ENCODE results near the gene ITGB2.

DNA sequence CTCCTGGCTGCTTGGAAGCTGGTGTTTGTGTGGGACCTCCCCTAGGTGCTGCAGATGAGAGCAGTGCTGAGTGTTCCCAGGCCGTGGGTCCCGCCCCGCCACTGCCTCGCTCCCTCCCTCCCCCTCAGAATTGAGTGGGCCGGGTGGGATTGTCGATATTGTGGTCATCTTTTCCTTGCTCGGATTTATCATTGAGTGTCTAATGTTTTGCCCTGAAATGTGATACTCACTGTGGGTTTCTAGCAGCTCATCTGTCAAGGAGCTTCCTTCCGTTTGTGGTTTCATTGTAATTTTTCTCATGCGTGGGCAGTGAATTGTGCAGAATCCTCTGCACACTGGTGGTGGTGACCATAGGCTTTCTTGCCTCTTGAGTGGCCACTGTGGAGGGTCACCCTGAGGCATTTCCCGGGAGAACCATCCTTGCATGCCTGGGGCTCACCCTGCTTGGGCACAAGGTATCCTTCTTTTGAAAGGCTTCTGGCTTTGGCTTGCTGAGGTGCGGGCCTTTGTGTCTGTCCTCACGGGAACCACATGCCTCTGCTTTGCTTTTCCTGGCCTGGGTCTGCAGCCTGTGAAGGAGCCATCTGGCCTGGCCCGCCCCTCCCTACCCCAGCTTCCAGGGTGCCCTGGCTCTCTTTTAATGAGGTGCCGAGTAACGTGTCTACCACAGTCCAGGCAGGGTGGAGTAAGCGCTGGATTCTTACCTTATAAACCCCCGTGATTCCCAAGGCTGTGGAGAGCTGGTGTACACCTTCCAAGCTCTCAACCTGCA lies 44.7 kb upstream of the ITGB2 start:
- TF ChIP-seq EZH2 (IDR thresholded peaks at IDR 0.05), result no peak
- TF ChIP-seq, protein P1, sequence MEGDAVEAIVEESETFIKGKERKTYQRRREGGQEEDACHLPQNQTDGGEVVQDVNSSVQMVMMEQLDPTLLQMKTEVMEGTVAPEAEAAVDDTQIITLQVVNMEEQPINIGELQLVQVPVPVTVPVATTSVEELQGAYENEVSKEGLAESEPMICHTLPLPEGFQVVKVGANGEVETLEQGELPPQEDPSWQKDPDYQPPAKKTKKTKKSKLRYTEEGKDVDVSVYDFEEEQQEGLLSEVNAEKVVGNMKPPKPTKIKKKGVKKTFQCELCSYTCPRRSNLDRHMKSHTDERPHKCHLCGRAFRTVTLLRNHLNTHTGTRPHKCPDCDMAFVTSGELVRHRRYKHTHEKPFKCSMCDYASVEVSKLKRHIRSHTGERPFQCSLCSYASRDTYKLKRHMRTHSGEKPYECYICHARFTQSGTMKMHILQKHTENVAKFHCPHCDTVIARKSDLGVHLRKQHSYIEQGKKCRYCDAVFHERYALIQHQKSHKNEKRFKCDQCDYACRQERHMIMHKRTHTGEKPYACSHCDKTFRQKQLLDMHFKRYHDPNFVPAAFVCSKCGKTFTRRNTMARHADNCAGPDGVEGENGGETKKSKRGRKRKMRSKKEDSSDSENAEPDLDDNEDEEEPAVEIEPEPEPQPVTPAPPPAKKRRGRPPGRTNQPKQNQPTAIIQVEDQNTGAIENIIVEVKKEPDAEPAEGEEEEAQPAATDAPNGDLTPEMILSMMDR (IDR thresholded peaks at IDR 0.05), result no peak

Data from neural progenitor cell (in vitro differentiated cells).